ENCODE results near the gene EIF2A. TPM values are rescaled to one million over a fixed set of nuclear protein-coding genes. Genes with fewer than 3 reads are reported as not detected.
"Not testable (repeated sequence)": the region's sequence is repeated elsewhere in the genome, so short reads cannot be mapped to it uniquely, and the experiment has no call there.

The EIF2A gene
- total RNA-seq, 1 donor from 2014 or later, result 66.4 TPM

GRCh38 chr3:150613034-150613433, 66.4 kb downstream of the EIF2A start:
- no peaks in the 10 kb centered on the region for H3K4me1 Mint-ChIP-seq (ENCODE audit: low read depth)
- TF ChIP-seq, protein P1, sequence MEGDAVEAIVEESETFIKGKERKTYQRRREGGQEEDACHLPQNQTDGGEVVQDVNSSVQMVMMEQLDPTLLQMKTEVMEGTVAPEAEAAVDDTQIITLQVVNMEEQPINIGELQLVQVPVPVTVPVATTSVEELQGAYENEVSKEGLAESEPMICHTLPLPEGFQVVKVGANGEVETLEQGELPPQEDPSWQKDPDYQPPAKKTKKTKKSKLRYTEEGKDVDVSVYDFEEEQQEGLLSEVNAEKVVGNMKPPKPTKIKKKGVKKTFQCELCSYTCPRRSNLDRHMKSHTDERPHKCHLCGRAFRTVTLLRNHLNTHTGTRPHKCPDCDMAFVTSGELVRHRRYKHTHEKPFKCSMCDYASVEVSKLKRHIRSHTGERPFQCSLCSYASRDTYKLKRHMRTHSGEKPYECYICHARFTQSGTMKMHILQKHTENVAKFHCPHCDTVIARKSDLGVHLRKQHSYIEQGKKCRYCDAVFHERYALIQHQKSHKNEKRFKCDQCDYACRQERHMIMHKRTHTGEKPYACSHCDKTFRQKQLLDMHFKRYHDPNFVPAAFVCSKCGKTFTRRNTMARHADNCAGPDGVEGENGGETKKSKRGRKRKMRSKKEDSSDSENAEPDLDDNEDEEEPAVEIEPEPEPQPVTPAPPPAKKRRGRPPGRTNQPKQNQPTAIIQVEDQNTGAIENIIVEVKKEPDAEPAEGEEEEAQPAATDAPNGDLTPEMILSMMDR (IDR thresholded peaks at IDR 0.05; ENCODE audit: unreplicated experiment), result no peak
- H3K27ac Mint-ChIP-seq, result peak overlapping the region; percentile 43
- H3K9me3 Mint-ChIP-seq (ENCODE audit: low read depth), result peaks cover 13% of the 10 kb centered on the region
- peaks cover 24% of the 10 kb centered on the region for H3K36me3 Mint-ChIP-seq (ENCODE audit: insufficient read depth)
- no peak for DNase-seq (ENCODE audit: low spot score, unreplicated experiment)
- no peak overlapping the region for H3K4me3 Mint-ChIP-seq (ENCODE audit: low read depth)
- no peaks in the 10 kb centered on the region for H3K27me3 Mint-ChIP-seq

DNA sequence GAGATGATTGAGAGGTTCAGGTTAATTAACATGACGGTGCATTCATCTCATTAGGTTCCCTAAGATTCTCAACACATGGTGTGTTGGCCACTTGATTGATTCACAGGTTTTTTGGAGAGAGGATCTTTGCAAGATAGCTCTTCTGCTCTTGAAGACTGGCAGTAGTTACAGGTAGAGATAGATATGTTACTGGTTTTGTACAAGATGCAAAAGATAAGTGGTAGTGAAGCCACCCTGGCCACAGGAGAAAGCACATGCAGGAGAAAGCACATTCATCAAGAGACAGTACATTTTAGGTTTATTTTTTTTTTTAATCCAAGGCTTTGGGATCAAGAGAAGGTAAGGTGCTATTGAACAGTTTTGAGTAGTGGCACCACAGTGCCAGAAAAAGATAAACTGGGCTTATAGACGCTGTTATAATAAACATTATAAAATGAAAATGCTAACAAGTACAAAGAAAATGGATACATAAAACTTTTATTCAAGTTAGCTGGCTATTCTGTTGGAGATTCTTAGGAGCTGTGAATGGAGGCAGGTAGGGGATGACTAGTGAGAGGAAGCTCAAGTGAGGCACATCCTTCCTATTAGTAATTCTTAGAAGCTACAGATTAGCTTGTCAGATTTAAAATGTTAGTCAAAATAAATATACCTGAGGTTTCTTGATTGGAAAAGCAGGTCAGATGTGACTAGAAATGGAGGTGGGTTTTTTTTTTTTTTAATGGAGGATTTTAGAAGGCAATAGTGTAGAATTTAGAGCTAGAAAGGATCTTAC, 67.3 kb downstream of the EIF2A start:
- Mint-ChIP-seq H3K27me3 (no peaks in the 10 kb centered on the region), H3K4me1 (ENCODE audit: low read depth) (no peaks in the 10 kb centered on the region), H3K36me3 (ENCODE audit: insufficient read depth) (peaks cover 29% of the 10 kb centered on the region), H3K27ac (no peak overlapping the region), H3K4me3 (ENCODE audit: low read depth) (no peak overlapping the region), H3K9me3 (ENCODE audit: low read depth) (peaks cover 15% of the 10 kb centered on the region)
- DNase-seq (ENCODE audit: low spot score, unreplicated experiment), result no peak
- TF ChIP-seq, protein P1 (IDR thresholded peaks at IDR 0.05; ENCODE audit: unreplicated experiment), result no peak

DNA sequence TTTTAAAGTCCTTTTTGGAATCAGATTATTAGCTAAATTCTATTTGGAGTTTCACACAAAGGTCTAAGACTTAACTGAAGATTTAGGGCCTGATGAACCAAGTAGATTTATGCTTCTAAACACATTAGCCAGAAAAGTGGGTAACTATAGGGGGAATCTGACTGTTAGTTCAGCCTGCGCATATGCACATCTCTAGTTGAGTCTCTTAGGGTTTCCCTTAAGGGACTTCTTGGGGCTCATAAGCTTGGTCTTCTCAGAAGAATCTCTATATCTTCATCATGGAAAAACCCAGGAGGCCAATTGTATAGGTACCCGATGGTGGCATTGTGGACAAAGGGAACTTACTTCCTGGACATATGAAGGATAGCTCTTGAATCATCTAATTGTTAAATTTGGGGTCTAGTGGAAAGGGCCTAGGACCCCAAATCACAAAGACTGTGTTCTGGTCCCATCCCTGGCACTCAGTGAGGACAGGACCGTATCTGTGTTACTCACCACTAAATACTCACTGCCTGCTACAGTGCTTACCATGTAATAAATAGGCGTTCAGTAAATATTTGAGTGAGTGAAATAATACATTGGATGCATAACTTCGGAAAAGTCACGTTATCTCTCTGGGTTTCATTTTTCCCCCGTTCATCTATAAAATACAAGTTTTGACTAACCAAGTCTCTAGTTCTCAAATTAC, 73.6 kb downstream of the EIF2A start:
- Mint-ChIP-seq H3K27ac (no peak overlapping the region), H3K36me3 (ENCODE audit: insufficient read depth) (peaks cover 16% of the 10 kb centered on the region), H3K4me3 (ENCODE audit: low read depth) (no peak overlapping the region), H3K4me1 (ENCODE audit: low read depth) (peaks cover 10% of the 10 kb centered on the region), H3K27me3 (no peaks in the 10 kb centered on the region), H3K9me3 (ENCODE audit: low read depth) (peaks cover 4% of the 10 kb centered on the region)
- DNase-seq (ENCODE audit: low spot score, unreplicated experiment), result no peak
- TF ChIP-seq, protein P1 (IDR thresholded peaks at IDR 0.05; ENCODE audit: unreplicated experiment), result no peak

GRCh38 chr3:150622955-150623354, 76.4 kb downstream of the EIF2A start:
- H3K27me3 Mint-ChIP-seq; DNase-seq (ENCODE audit: low spot score, unreplicated experiment); H3K4me3 Mint-ChIP-seq (ENCODE audit: low read depth); H3K9me3 Mint-ChIP-seq (ENCODE audit: low read depth); H3K27ac Mint-ChIP-seq; H3K4me1 Mint-ChIP-seq (ENCODE audit: low read depth): not testable (repeated sequence)
- peaks cover 22% of the 10 kb centered on the region for H3K36me3 Mint-ChIP-seq (ENCODE audit: insufficient read depth)

DNA sequence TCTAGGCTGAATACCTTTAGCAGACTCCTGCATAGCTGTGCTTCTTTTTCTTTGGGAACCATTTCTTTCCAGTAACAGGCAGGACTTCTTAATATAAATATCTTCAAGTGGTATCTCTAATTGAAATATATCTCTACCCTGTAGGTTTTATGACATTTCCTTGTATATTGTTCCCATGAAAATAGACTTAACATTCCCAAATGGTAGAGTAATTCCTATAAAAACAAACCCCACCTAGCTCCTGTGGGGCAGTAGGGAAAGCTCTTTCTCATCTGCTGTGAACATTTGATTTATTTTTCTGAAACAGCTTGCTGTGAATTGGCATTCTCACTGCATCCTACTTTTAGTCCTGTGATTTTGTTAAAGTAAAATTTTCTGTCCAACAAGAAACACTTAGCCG, 77.4 kb downstream of the EIF2A start:
- H3K27ac Mint-ChIP-seq, result no peak overlapping the region
- peaks cover 10% of the 10 kb centered on the region for H3K4me1 Mint-ChIP-seq (ENCODE audit: low read depth)
- H3K27me3 Mint-ChIP-seq, result no peaks in the 10 kb centered on the region
- no peaks in the 10 kb centered on the region for H3K9me3 Mint-ChIP-seq (ENCODE audit: low read depth)
- H3K36me3 Mint-ChIP-seq (ENCODE audit: insufficient read depth), result peaks cover 15% of the 10 kb centered on the region
- TF ChIP-seq, protein P1 (IDR thresholded peaks at IDR 0.05; ENCODE audit: unreplicated experiment), result no peak
- no peak for DNase-seq (ENCODE audit: low spot score, unreplicated experiment)
- no peak overlapping the region for H3K4me3 Mint-ChIP-seq (ENCODE audit: low read depth)
